OCI-LY3 (cell line): ENCODE data around the gene ARHGAP36.

ENCODE experiments used
- EZH2phosphoT487 ChIP-seq: fragments of 200-600 bp; shearing (Covaris generic); IDR thresholded peaks from 2 replicates; pipeline ENCODE4 v1.6.1; 2018; ENCODE audit warnings: antibody characterized with exemption, mixed run types, low read depth
- TF ChIP-seq, protein P1 (sequence below): fragments of 200-600, 300-600 bp; sonication (generic); IDR thresholded peaks from 2 replicates; pipeline ENCODE4 v1.5.1; 2014; ENCODE audit warnings: antibody characterized with exemption, low read length, low read depth

DNA sequence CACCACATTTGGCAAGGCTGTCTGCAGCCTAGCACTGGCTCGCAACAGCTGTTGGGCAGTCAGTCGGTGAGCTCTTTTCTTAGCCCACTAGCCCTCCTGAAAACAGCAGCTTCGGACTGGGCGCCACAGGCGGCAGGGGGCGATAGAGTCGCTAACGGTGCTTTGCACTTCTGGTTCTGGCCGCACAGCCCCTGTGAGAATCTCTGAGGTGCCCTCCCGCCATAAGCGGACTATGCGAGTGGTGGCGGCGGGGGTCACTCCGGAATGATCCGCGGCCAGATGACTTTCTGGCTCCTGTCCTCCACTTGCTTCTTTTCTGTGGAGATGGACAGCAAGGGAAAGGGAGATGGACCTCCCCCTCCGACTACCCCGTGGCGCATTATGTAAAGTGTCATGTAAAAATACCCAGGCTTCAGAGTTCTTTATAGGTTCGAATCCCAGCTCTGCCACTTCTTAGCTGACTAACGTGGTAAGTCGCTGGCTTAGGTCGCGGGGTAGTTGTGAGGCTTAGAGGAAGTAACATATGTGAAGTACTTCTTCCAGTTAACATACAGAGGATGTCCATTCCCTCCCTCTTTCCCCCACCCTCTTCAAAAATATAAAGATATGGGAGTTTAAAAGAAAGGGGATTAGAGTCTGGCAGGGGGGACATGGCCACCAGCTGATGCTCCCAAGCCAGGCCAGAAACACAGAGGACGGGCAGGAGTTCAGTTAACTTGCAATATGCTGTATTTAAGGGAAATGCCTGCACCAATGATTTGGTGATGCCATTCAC is 11.0 kb downstream of the ARHGAP36 start:
- TF ChIP-seq, protein P1, sequence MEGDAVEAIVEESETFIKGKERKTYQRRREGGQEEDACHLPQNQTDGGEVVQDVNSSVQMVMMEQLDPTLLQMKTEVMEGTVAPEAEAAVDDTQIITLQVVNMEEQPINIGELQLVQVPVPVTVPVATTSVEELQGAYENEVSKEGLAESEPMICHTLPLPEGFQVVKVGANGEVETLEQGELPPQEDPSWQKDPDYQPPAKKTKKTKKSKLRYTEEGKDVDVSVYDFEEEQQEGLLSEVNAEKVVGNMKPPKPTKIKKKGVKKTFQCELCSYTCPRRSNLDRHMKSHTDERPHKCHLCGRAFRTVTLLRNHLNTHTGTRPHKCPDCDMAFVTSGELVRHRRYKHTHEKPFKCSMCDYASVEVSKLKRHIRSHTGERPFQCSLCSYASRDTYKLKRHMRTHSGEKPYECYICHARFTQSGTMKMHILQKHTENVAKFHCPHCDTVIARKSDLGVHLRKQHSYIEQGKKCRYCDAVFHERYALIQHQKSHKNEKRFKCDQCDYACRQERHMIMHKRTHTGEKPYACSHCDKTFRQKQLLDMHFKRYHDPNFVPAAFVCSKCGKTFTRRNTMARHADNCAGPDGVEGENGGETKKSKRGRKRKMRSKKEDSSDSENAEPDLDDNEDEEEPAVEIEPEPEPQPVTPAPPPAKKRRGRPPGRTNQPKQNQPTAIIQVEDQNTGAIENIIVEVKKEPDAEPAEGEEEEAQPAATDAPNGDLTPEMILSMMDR: no peak
- TF ChIP-seq EZH2phosphoT487: no peak
